ENCODE results near the gene NOP14. TPM values are rescaled to one million over a fixed set of nuclear protein-coding genes. Genes with fewer than 3 reads are reported as not detected.

The NOP14 gene
- polyA plus RNA-seq, 1 of the 3 experiments (the other 2 are of a cell fraction): 9.8 TPM

DNA sequence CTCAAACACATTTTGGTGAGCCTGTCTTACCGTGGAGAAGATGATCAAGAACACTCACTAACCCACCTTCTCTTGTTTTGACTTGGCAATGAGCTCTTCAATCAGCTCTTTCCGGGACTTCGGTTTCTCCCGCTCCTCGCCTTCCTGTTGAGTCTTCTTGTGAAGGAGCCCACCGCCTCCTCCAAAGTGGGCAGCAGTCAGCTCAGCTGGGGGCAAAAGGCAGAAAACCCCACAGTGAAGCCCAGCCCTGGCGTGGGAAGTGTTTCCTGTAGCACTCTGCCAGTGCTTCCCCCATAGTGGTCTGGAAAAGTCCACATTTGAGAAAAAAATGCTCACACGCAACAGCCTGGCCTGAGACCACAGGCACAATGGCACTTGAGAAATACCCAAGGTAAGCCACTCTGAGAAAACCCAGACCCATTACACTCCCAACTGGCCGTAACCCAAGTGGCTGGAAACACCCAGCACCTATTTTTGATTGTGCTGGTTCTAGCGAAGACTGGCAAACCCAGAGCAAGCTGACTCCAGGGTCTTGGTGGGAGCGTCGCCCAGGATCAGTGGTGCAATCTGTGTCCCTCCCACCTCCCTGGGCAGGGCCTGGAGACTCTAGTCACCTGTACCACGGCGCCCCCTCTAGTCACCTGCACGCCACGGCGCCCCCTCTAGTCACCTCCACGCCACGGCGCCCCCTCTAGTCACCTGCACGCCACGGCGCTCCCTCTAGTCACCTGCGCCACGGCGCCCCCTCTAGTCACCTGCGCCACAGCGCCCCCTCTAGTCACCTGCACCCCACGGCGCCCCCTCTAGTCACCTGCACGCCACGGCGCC is 8.6 kb downstream of the NOP14 start (continued):
- TF ChIP-seq CHD2 (IDR thresholded peaks at IDR 0.05; ENCODE audit: low read length, partially characterized antibody): no peak
- no peak for TF ChIP-seq RXRA (IDR thresholded peaks at IDR 0.05; ENCODE audit: borderline replicate concordance, low read depth)
- TF ChIP-seq TEAD4 (IDR thresholded peaks at IDR 0.05; ENCODE audit: borderline replicate concordance, insufficient read depth): no peak

DNA sequence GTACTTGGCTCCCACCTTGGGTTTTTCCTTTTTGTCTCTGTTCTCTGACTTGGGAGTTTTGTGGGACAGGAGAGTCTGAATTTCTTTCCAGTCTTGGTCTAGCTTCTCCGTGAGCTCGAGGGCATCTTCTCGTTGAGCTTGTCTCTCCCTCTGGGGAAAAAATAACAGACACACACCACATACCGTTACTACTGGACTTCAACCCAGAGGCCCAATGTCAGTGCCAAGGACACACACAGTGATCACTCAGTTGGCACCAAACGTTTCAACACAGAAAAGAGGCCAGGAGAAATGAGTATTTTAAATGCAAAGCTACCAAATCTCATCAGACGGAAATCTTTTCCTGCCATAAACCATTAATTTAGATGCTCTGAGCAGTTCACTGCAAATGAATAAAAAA is 9.7 kb downstream of the NOP14 start:
- DNase-seq: no peak
- WGBS (ENCODE audit: low lambda C conversion rate): 83% methylated on average over 6 of the region's 6 CpGs
- Histone ChIP-seq H3K9ac (no peak overlapping the region), H4K20me1 (ENCODE audit: insufficient read depth) (peaks cover 13% of the 10 kb centered on the region; the same call in 1 of the 2 replicates), H3F3A (replicated peaks; ENCODE audit: insufficient read depth) (peaks cover 23% of the 10 kb centered on the region), H3K4me2 (no peak overlapping the region), H2AFZ (ENCODE audit: low read depth) (no peak overlapping the region), H3K79me2 (ENCODE audit: insufficient read depth) (peaks cover 17% of the 10 kb centered on the region), H3K4me1 (ENCODE audit: control insufficient read depth in 1 of 2, insufficient read depth in 2 of 2, low read depth in 1 of 2, low read length in 1 of 2) (no peaks in the 10 kb centered on the region), H3K27ac (ENCODE audit: low read depth in 2 of 2, low read length in 1 of 2) (no peak overlapping the region), H3K9me2 (no peaks in the 10 kb centered on the region), H3K36me3 (replicated peaks in 1 of 2; ENCODE audit: control insufficient read depth in 1 of 2, insufficient read depth in 2 of 2, low read length in 1 of 2) (peaks cover 46 to 75% of the 10 kb centered on the region in 2 experiments), H3K4me3 (ENCODE audit: low read depth in 2 of 2, low read length in 1 of 2) (no peak overlapping the region), H3K9me3 (no peaks in the 10 kb centered on the region), H3K27me3 (ENCODE audit: insufficient read depth) (no peaks in the 10 kb centered on the region)
- ChIA-PET POLR2A (interaction anchor here (1.6 kb wide), 1 partner anchor 10 kb away, joined by 3 read pairs; the partner anchor contains the start of gene GRK4), CTCF (interaction anchor here (1.1 to 3.9 kb wide), 4 partner anchors 9 to 94 kb away, joined by 3 to 30 read pairs (median 4); partner anchors contain the start of genes GRK4 and NOP14)
- TF ChIP-seq, protein P1, sequence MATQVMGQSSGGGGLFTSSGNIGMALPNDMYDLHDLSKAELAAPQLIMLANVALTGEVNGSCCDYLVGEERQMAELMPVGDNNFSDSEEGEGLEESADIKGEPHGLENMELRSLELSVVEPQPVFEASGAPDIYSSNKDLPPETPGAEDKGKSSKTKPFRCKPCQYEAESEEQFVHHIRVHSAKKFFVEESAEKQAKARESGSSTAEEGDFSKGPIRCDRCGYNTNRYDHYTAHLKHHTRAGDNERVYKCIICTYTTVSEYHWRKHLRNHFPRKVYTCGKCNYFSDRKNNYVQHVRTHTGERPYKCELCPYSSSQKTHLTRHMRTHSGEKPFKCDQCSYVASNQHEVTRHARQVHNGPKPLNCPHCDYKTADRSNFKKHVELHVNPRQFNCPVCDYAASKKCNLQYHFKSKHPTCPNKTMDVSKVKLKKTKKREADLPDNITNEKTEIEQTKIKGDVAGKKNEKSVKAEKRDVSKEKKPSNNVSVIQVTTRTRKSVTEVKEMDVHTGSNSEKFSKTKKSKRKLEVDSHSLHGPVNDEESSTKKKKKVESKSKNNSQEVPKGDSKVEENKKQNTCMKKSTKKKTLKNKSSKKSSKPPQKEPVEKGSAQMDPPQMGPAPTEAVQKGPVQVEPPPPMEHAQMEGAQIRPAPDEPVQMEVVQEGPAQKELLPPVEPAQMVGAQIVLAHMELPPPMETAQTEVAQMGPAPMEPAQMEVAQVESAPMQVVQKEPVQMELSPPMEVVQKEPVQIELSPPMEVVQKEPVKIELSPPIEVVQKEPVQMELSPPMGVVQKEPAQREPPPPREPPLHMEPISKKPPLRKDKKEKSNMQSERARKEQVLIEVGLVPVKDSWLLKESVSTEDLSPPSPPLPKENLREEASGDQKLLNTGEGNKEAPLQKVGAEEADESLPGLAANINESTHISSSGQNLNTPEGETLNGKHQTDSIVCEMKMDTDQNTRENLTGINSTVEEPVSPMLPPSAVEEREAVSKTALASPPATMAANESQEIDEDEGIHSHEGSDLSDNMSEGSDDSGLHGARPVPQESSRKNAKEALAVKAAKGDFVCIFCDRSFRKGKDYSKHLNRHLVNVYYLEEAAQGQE (IDR thresholded peaks at IDR 0.05; ENCODE audit: low read depth, low read length): no peak
- TF ChIP-seq RCOR1 (IDR thresholded peaks at IDR 0.05; ENCODE audit: low read length) (no peak), GATA2 (CRISPR knock-in tag; IDR thresholded peaks at IDR 0.05) (no peak), TCF12 (IDR thresholded peaks at IDR 0.05) (no peak), FOXJ3 (CRISPR knock-in tag; IDR thresholded peaks at IDR 0.05) (no peak), RAD21 (IDR thresholded peaks at IDR 0.05; ENCODE audit: low read length) (no peak), EZH2phosphoT487 (IDR thresholded peaks at IDR 0.05; ENCODE audit: borderline replicate concordance, low read depth) (no peak), TAF1 (IDR thresholded peaks at IDR 0.05; ENCODE audit: borderline replicate concordance, low read depth, low read length) (no peak), RXRA (IDR thresholded peaks at IDR 0.05; ENCODE audit: borderline replicate concordance, low read depth) (no peak), RFX5 (IDR thresholded peaks at IDR 0.05; ENCODE audit: low read length) (no peak), ELF1 (IDR thresholded peaks at IDR 0.05) (no peak), SIN3A (IDR thresholded peaks at IDR 0.05; ENCODE audit: borderline replicate concordance, low read depth, low read length) (no peak), NFIC (IDR thresholded peaks at IDR 0.05; ENCODE audit: borderline replicate concordance) (no peak), NRF1 (IDR thresholded peaks at IDR 0.05; ENCODE audit: low read depth, low read length) (no peak)
- TF ChIP-seq, protein P2, sequence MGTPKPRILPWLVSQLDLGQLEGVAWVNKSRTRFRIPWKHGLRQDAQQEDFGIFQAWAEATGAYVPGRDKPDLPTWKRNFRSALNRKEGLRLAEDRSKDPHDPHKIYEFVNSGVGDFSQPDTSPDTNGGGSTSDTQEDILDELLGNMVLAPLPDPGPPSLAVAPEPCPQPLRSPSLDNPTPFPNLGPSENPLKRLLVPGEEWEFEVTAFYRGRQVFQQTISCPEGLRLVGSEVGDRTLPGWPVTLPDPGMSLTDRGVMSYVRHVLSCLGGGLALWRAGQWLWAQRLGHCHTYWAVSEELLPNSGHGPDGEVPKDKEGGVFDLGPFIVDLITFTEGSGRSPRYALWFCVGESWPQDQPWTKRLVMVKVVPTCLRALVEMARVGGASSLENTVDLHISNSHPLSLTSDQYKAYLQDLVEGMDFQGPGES (IDR thresholded peaks at IDR 0.05; ENCODE audit: low read depth, low read length): no peak
- TF ChIP-seq, protein P3, sequence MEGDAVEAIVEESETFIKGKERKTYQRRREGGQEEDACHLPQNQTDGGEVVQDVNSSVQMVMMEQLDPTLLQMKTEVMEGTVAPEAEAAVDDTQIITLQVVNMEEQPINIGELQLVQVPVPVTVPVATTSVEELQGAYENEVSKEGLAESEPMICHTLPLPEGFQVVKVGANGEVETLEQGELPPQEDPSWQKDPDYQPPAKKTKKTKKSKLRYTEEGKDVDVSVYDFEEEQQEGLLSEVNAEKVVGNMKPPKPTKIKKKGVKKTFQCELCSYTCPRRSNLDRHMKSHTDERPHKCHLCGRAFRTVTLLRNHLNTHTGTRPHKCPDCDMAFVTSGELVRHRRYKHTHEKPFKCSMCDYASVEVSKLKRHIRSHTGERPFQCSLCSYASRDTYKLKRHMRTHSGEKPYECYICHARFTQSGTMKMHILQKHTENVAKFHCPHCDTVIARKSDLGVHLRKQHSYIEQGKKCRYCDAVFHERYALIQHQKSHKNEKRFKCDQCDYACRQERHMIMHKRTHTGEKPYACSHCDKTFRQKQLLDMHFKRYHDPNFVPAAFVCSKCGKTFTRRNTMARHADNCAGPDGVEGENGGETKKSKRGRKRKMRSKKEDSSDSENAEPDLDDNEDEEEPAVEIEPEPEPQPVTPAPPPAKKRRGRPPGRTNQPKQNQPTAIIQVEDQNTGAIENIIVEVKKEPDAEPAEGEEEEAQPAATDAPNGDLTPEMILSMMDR (IDR thresholded peaks at IDR 0.05): no peak
- TF ChIP-seq, protein P4, sequence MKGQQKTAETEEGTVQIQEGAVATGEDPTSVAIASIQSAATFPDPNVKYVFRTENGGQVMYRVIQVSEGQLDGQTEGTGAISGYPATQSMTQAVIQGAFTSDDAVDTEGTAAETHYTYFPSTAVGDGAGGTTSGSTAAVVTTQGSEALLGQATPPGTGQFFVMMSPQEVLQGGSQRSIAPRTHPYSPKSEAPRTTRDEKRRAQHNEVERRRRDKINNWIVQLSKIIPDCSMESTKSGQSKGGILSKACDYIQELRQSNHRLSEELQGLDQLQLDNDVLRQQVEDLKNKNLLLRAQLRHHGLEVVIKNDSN (IDR thresholded peaks at IDR 0.05; ENCODE audit: borderline replicate concordance, low read depth): no peak
- TF ChIP-seq, protein P5, sequence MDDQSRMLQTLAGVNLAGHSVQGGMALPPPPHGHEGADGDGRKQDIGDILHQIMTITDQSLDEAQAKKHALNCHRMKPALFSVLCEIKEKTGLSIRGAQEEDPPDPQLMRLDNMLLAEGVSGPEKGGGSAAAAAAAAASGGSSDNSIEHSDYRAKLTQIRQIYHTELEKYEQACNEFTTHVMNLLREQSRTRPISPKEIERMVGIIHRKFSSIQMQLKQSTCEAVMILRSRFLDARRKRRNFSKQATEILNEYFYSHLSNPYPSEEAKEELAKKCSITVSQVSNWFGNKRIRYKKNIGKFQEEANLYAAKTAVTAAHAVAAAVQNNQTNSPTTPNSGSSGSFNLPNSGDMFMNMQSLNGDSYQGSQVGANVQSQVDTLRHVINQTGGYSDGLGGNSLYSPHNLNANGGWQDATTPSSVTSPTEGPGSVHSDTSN (IDR thresholded peaks at IDR 0.05): no peak
- TF ChIP-seq, protein P6, sequence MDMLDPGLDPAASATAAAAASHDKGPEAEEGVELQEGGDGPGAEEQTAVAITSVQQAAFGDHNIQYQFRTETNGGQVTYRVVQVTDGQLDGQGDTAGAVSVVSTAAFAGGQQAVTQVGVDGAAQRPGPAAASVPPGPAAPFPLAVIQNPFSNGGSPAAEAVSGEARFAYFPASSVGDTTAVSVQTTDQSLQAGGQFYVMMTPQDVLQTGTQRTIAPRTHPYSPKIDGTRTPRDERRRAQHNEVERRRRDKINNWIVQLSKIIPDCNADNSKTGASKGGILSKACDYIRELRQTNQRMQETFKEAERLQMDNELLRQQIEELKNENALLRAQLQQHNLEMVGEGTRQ (IDR thresholded peaks at IDR 0.05; ENCODE audit: borderline replicate concordance, low read depth, low read length): no peak

Measured in SK-N-SH (cell line).